ENCODE measurements around the gene KNDC1.

- TF ChIP-seq CTCF (IDR thresholded peaks at IDR 0.05): no peak
- TF ChIP-seq POLR2AphosphoS5 (IDR thresholded peaks at IDR 0.05): no peak
Measured at GRCh38 chr10:133165556-133166503, 5.8 kb downstream of the KNDC1 start.
